ENCODE data around the gene BBS4.

The BBS4 gene

GRCh38 chr15:72737723-72738122 is 51.7 kb downstream of the BBS4 start:
- TF ChIP-seq CTCF (IDR thresholded peaks at IDR 0.05; ENCODE audit: extremely low read depth, missing control alignments), result no peak
- no peak for DNase-seq (ENCODE audit: low spot score)

- no peak for TF ChIP-seq CTCF (IDR thresholded peaks at IDR 0.05; ENCODE audit: extremely low read depth, missing control alignments)
Observed at GRCh38 chr15:72740219-72740618, 54.2 kb downstream of the BBS4 start.

GRCh38 chr15:72749700-72750099 is 63.7 kb downstream of the BBS4 start:
- no peak for DNase-seq (ENCODE audit: low spot score)
- TF ChIP-seq CTCF (IDR thresholded peaks at IDR 0.05; ENCODE audit: extremely low read depth, missing control alignments), result no peak

More at GRCh38 chr15:72740219-72740618, 54.2 kb downstream of the BBS4 start:
- DNase-seq (ENCODE audit: low spot score), result peak; percentile 56

- TF ChIP-seq CTCF (IDR thresholded peaks at IDR 0.05; ENCODE audit: extremely low read depth, missing control alignments), result no peak
- DNase-seq (ENCODE audit: low spot score), result no peak
Observed at GRCh38 chr15:72751751-72752455, 65.9 kb downstream of the BBS4 start.

GRCh38 chr15:72754096-72754495 is 68.1 kb downstream of the BBS4 start:
- no peak for TF ChIP-seq CTCF (IDR thresholded peaks at IDR 0.05; ENCODE audit: extremely low read depth, missing control alignments)
- DNase-seq (ENCODE audit: low spot score), result no peak

GRCh38 chr15:72758182-72758581 is 72.2 kb downstream of the BBS4 start:
- DNase-seq (ENCODE audit: low spot score), result no peak
- TF ChIP-seq CTCF (IDR thresholded peaks at IDR 0.05; ENCODE audit: extremely low read depth, missing control alignments), result no peak

- no peak for DNase-seq (ENCODE audit: low spot score)
- no peak for TF ChIP-seq CTCF (IDR thresholded peaks at IDR 0.05; ENCODE audit: extremely low read depth, missing control alignments)
Observed at GRCh38 chr15:72760590-72761260, 74.7 kb downstream of the BBS4 start.
